NCI-H2227 (cell line): ENCODE results near the gene CACNA1S.

Source experiments
- DNase-seq: peaks from one replicate; lab custom pipeline; 2025; ENCODE audit not compliant: unreplicated experiment; lab: John Stamatoyannopoulos, UW

The CACNA1S gene

GRCh38 chr1:201112173-201112731, at the start of gene CACNA1S:
Gene CACNA1S, minus strand, starts transcription at chr1:201112426. Its CDS starts 87 bp downstream, at chr1:201112339.
- DNase-seq: peak; percentile 47

- no peak for DNase-seq
These were observed 45.7 kb upstream of the CACNA1S start for GRCh38 chr1:201157949-201158348.

GRCh38 chr1:201156819-201157218, 44.6 kb upstream of the CACNA1S start:
- DNase-seq: no peak

GRCh38 chr1:201156346-201156745, 44.1 kb upstream of the CACNA1S start:
- DNase-seq: no peak

- no peak for DNase-seq
These were observed 43.1 kb upstream of the CACNA1S start for GRCh38 chr1:201155354-201155753.

- peak; percentile 99 for DNase-seq
These were observed 42.4 kb upstream of the CACNA1S start, which contains the start of gene TMEM9 for GRCh38 chr1:201154389-201155165. Gene TMEM9, minus strand, starts transcription at chr1:201154474. Its CDS starts 551 bp downstream, at chr1:201153923.

GRCh38 chr1:201153474-201154388, 41.5 kb upstream of the CACNA1S start:
- DNase-seq: peak; percentile 79

GRCh38 chr1:201149400-201149799, 37.2 kb upstream of the CACNA1S start:
- DNase-seq: peak; percentile 67

- no peak for DNase-seq
These were observed 35.3 kb upstream of the CACNA1S start for GRCh38 chr1:201147396-201148015.

GRCh38 chr1:201146626-201147390, 34.6 kb upstream of the CACNA1S start:
- no peak for DNase-seq

- DNase-seq: no peak
These were observed 33.6 kb upstream of the CACNA1S start for GRCh38 chr1:201145816-201146215.

GRCh38 chr1:201145132-201145531, 32.9 kb upstream of the CACNA1S start:
- no peak for DNase-seq

GRCh38 chr1:201144701-201145100, 32.5 kb upstream of the CACNA1S start:
- DNase-seq: no peak

- no peak for DNase-seq
These were observed 31.8 kb upstream of the CACNA1S start for GRCh38 chr1:201143726-201144635.

GRCh38 chr1:201142849-201143725, 30.9 kb upstream of the CACNA1S start:
- DNase-seq: no peak

GRCh38 chr1:201142011-201142848, 30.0 kb upstream of the CACNA1S start:
- no peak for DNase-seq

GRCh38 chr1:201141418-201141817, 29.2 kb upstream of the CACNA1S start:
- DNase-seq: no peak

- no peak for DNase-seq
These were observed 28.7 kb upstream of the CACNA1S start for GRCh38 chr1:201140941-201141260.
